ENCODE data around the gene CAMTA1. TPM values are rescaled to one million over a fixed set of nuclear protein-coding genes. Genes with fewer than 3 reads are reported as not detected.

Gene CAMTA1
- total RNA-seq, 1 experiment from 2014 or later: 85.2 TPM

DNA sequence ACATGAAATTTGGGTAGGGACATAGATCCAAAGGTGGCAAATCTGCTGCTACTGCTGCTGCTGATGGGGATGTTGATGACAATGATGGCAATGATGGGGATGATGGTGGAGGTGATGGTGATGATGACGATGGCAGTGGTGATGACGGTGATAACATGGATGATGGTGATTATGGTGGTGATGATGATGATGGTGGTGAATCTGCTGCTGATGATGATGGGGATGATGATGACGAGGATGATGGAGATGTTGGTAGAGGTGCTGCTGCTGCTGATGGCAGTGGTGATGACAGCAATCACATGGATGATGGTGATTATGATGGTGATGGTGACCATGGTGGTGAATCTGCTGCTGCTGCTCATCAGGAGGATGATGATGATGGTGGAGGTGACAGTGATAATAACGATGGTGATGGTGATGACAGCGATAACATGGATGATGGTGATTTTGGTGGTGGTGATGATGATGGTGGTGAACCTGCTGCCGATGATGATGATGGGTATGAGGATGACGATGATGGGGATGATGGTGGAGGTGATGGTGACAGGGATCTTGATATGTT is 644.9 kb downstream of the CAMTA1 start:
- BruUV-seq (replicated peaks): no TSS peak
- H3K27me3 ChIP-seq (replicated peaks; ENCODE audit: insufficient read depth, low read depth, low read length, poor library complexity): no peaks in the 10 kb centered on the region
- CTCF ChIA-PET: no interaction called here
- no peak for TF ChIP-seq EZH2 (IDR thresholded peaks at IDR 0.05; ENCODE audit: borderline replicate concordance, low read depth, low read length, poor library complexity, severe bottlenecking)
- TF ChIP-seq, protein P1, sequence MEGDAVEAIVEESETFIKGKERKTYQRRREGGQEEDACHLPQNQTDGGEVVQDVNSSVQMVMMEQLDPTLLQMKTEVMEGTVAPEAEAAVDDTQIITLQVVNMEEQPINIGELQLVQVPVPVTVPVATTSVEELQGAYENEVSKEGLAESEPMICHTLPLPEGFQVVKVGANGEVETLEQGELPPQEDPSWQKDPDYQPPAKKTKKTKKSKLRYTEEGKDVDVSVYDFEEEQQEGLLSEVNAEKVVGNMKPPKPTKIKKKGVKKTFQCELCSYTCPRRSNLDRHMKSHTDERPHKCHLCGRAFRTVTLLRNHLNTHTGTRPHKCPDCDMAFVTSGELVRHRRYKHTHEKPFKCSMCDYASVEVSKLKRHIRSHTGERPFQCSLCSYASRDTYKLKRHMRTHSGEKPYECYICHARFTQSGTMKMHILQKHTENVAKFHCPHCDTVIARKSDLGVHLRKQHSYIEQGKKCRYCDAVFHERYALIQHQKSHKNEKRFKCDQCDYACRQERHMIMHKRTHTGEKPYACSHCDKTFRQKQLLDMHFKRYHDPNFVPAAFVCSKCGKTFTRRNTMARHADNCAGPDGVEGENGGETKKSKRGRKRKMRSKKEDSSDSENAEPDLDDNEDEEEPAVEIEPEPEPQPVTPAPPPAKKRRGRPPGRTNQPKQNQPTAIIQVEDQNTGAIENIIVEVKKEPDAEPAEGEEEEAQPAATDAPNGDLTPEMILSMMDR (conservative IDR thresholded peaks at IDR 0.05; ENCODE audit: low read depth, low read length): no peak
- POLR2A ChIA-PET (ENCODE audit: low non-redundant PET): no interaction called here
- no peak for DNase-seq (ENCODE audit: low spot score)
- H3K27ac ChIP-seq (ENCODE audit: low read depth, low read length, poor library complexity, severe bottlenecking): no peak overlapping the region
- H3K4me3 ChIP-seq (ENCODE audit: low read depth, low read length, poor library complexity, severe bottlenecking): no peak overlapping the region
- H3K36me3 ChIP-seq (ENCODE audit: insufficient read depth, low read length, poor library complexity, severe bottlenecking): no peaks in the 10 kb centered on the region
- intact Hi-C loops (cut with micrococcal nuclease; ENCODE audit: unreplicated experiment): no loop called here
- H3K9me3 ChIP-seq (ENCODE audit: low read depth, low read length, poor library complexity, severe bottlenecking): no peaks in the 10 kb centered on the region
- H3K4me1 ChIP-seq (ENCODE audit: insufficient read depth, low read length, poor library complexity, severe bottlenecking): no peaks in the 10 kb centered on the region

DNA sequence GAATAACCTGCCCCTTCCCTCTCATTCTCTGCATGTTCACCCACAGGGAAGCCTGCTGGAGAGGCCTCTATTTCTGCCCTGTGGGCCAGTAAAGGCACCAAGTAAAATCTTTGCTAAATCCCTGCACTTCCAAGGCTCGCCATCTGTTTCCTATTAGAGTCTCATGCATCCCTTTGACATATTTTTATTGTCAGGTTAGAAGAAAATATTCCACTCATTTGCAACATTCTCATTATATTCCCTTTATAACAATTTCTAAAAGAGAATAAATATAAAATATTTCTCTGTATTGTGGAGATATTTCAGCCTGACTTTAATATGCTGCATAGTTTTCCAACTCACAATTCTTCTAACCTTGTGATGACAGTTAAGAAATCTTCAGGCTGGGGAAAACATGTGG is 645.4 kb downstream of the CAMTA1 start:
- DNase-seq (ENCODE audit: low spot score): no peak
- BruUV-seq (replicated peaks): no TSS peak
- CTCF ChIA-PET: no interaction called here

DNA sequence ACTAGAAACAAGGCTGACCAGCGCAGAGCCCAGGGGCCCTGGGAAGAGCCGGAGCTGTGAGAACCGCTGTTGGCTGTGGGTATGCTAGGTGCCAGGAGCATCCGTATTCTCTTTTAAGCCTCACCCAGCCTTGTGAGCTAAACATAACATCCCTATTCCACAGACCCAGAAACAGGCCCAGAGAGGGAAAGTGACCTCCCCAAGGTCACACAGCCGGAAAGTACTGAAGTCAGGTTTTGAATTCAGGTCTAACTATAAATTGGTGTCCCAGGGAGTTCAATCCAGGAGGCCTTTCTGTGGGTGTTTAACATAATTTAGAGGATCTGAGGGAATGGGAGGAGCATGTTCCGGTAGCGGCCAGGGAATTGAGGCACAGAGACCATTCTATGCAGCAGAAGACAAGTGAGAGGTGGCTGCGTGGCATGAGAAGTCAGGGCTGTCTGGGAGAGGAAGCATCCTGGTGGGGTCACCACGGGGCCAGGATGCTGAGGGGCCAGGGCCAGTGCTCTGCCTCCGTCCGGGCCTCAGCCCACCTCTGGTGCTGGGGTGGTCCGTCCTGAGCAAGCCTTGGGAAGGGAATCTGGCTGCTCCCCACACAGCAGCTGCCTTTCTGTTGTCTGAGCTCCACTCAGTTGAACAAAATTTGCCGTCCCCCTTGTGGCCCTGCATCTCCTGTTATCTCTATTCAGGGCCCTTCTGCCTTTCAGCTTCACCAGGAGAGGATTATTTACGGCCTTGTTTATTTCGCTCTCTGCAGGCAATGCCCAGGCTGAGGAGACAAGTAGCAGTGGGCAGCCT is 647.0 kb downstream of the CAMTA1 start:
- intact Hi-C loops (cut with micrococcal nuclease; ENCODE audit: unreplicated experiment): no loop called here
- CTCF ChIA-PET: no interaction called here
- BruUV-seq (replicated peaks): no TSS peak
- Histone ChIP-seq H3K9me3 (ENCODE audit: low read depth, low read length, poor library complexity, severe bottlenecking) (no peaks in the 10 kb centered on the region), H3K4me1 (ENCODE audit: insufficient read depth, low read length, poor library complexity, severe bottlenecking) (no peaks in the 10 kb centered on the region), H3K27me3 (replicated peaks; ENCODE audit: insufficient read depth, low read depth, low read length, poor library complexity) (no peaks in the 10 kb centered on the region), H3K4me3 (ENCODE audit: low read depth, low read length, poor library complexity, severe bottlenecking) (no peak overlapping the region), H3K27ac (ENCODE audit: low read depth, low read length, poor library complexity, severe bottlenecking) (no peak overlapping the region), H3K36me3 (ENCODE audit: insufficient read depth, low read length, poor library complexity, severe bottlenecking) (no peaks in the 10 kb centered on the region)
- TF ChIP-seq, protein P1 (conservative IDR thresholded peaks at IDR 0.05; ENCODE audit: low read depth, low read length): no peak
- TF ChIP-seq EZH2 (IDR thresholded peaks at IDR 0.05; ENCODE audit: borderline replicate concordance, low read depth, low read length, poor library complexity, severe bottlenecking): no peak
- no peak for DNase-seq (ENCODE audit: low spot score)
- POLR2A ChIA-PET (ENCODE audit: low non-redundant PET): no interaction called here

More for the DNA sequence above, 645.4 kb downstream of the CAMTA1 start:
- Histone ChIP-seq H3K4me3 (ENCODE audit: low read depth, low read length, poor library complexity, severe bottlenecking) (no peak overlapping the region), H3K27ac (ENCODE audit: low read depth, low read length, poor library complexity, severe bottlenecking) (no peak overlapping the region), H3K9me3 (ENCODE audit: low read depth, low read length, poor library complexity, severe bottlenecking) (no peaks in the 10 kb centered on the region), H3K4me1 (ENCODE audit: insufficient read depth, low read length, poor library complexity, severe bottlenecking) (no peaks in the 10 kb centered on the region), H3K36me3 (ENCODE audit: insufficient read depth, low read length, poor library complexity, severe bottlenecking) (no peaks in the 10 kb centered on the region), H3K27me3 (replicated peaks; ENCODE audit: insufficient read depth, low read depth, low read length, poor library complexity) (no peaks in the 10 kb centered on the region)
- TF ChIP-seq, protein P1 (conservative IDR thresholded peaks at IDR 0.05; ENCODE audit: low read depth, low read length): no peak
- TF ChIP-seq EZH2 (IDR thresholded peaks at IDR 0.05; ENCODE audit: borderline replicate concordance, low read depth, low read length, poor library complexity, severe bottlenecking): no peak
- POLR2A ChIA-PET (ENCODE audit: low non-redundant PET): no interaction called here
- intact Hi-C loops (cut with micrococcal nuclease; ENCODE audit: unreplicated experiment): no loop called here

All from A673 (cell line).